Right lobe of liver (tissue), 6 donors: ENCODE measurements around the gene RPS21. TPM values are rescaled to one million over a fixed set of nuclear protein-coding genes. Genes with fewer than 3 reads are reported as not detected.

Experiments used
- ATAC-seq, 4 donors: fragments of 200-7000 bp; cut with Tn5 transposase; one replicate each; pipeline ENCODE4 v1.9.1; 2020; ENCODE audit warnings: mild to moderate bottlenecking in 4 of 4, moderate library complexity in 4 of 4
- DNase-seq, 3 donors: peaks; one replicate each; pipeline ENCODE4 v3.0.0-alpha.2; 2020
- H3K27ac ChIP-seq, 3 donors: fragments of 200-600 bp; one replicate each; pipeline ENCODE4 v1.8.0; 2022
- H3K27me3 ChIP-seq, 2 donors: fragments of 200-600 bp; one replicate each; pipeline ENCODE4 v1.8.0; 2022
- H3K36me3 ChIP-seq, 4 donors: fragments of 200-600 bp; sonication (generic) in 1 of 4; one replicate each; pipeline versions ENCODE4 v1.5.1 to v1.8.0; 2017 to 2022; ENCODE audit warnings: control low read depth in 1 of 4
- H3K4me1 ChIP-seq, 4 donors: fragments of 200-600 bp; sonication (generic) in 1 of 4; one replicate each; pipeline versions ENCODE4 v1.5.1 to v1.8.0; 2017 to 2022; ENCODE audit warnings: control low read depth in 1 of 4
- H3K4me3 ChIP-seq, 3 donors: fragments of 200-600 bp; one replicate each; pipeline ENCODE4 v1.8.0; 2022
- H3K9me3 ChIP-seq, 4 donors: fragments of 200-600 bp; sonication (generic) in 1 of 4; one replicate each; pipeline versions ENCODE4 v1.5.1 to v1.8.0; 2017 to 2022; ENCODE audit warnings: control low read depth in 1 of 4
- CTCF ChIP-seq, 4 donors: fragments of 200-600 bp in 3 of 4; fragments of 450-650 bp in 1 of 4; IDR thresholded peaks; one replicate each; pipeline versions ENCODE4 v1.5.1 to v1.8.0; 2016 to 2022; ENCODE audit warnings: antibody characterized with exemption in 4 of 4, mild to moderate bottlenecking in 2 of 4
- POLR2A ChIP-seq: fragments of 450-650 bp; IDR thresholded peaks from one replicate; pipeline ENCODE4 v1.6.1; 2017; ENCODE audit warnings: antibody characterized with exemption, mild to moderate bottlenecking
- WGBS: methylation state at CpG from one replicate; pipeline ENCODE4 v1.1.6; 2018; ENCODE audit warnings: low coverage, low lambda C conversion rate; ENCODE audit not compliant: insufficient coverage; ENCODE audit errors: missing lambda C conversion rate; 5-methylcytosine and 5-hydroxymethylcytosine counted together
- intact Hi-C, 2 donors: fragments of 100-400 bp; cut with DNase I; formaldehyde crosslinking; loops; one replicate each; pipeline versions ENCODE4 v1.11.2 to v1.14.1; 2022
- total RNA-seq, 6 experiments: library from RNA; depleted of rRNA in 2 of 6; stranded (reverse); fragments of >200 nt in 2 of 6; fragmentation: NEBNext Ultra II Directional in 3 of 6; extraction: Animal tissue kit (Norgen Biotek cat#: 25700) in 3 of 6; gene quantifications; one replicate each; pipeline versions ENCODE4 v1.1.0 to v1.2.4, GENCODE V29; 2016 to 2023
- donor health status: DM: no; HTN: yes; CAD: no.
- donor health status: DM: no; HTN: no; CAD: no.
- donor health status: DM: no; HTN: no; CAD: no.
- donor health status: DM: no; HTN: yes; CAD: no.
- donor health status: DM: no; HTN: yes; CAD: no.

RPS21 gene
- total RNA-seq, 6 experiments from 2014 or later, result 339 to 696 (median 413) TPM

GRCh38 chr20:62368392-62368975 is 18.4 kb upstream of the RPS21 start:
- peak in 3 of 4 donors; percentile 19 to 52 (median 50) for ATAC-seq

GRCh38 chr20:62368976-62369814 is 17.7 kb upstream of the RPS21 start:
- peak in 3 of 4 donors; percentile 27 to 40 (median 28) for TF ChIP-seq CTCF (IDR thresholded peaks at IDR 0.05)
- peak; percentile 12 for TF ChIP-seq POLR2A
- DNase-seq, result no peak
- peak; percentile 3 to 42 (median 21) for ATAC-seq
- H3K9me3 ChIP-seq, result no peaks in the 10 kb centered on the region
- H3K4me3 ChIP-seq, result peak overlapping the region in 1 of 3 donors; percentile 38
- H3K4me1 ChIP-seq, result peaks cover 0 to 59% (median 23%) of the 10 kb centered on the region in 4 donors
- peak overlapping the region in 1 of 3 donors; percentile 85 for H3K27ac ChIP-seq
- intact Hi-C loops, result no loop called here
- no peaks in the 10 kb centered on the region for H3K27me3 ChIP-seq
- WGBS, result 35% methylated on average over 11 of the region's 28 CpGs
- no peaks in the 10 kb centered on the region for H3K36me3 ChIP-seq

More at GRCh38 chr20:62368392-62368975, 18.4 kb upstream of the RPS21 start:
- H3K27me3 ChIP-seq, result no peaks in the 10 kb centered on the region
- intact Hi-C loops, result no loop called here
- peak in 2 of 3 donors; percentile 56 to 86 for DNase-seq
- peak overlapping the region in 1 of 3 donors; percentile 38 for H3K4me3 ChIP-seq
- peak overlapping the region in 1 of 3 donors; percentile 85 for H3K27ac ChIP-seq
- H3K9me3 ChIP-seq, result no peaks in the 10 kb centered on the region
- TF ChIP-seq CTCF (IDR thresholded peaks at IDR 0.05) (no peak), POLR2A (peak; percentile 36)
- H3K4me1 ChIP-seq, result peaks cover 0 to 59% (median 23%) of the 10 kb centered on the region in 4 donors
- H3K36me3 ChIP-seq, result no peaks in the 10 kb centered on the region
- 6% methylated on average over 3 of the region's 15 CpGs for WGBS

- no peaks in the 10 kb centered on the region for H3K36me3 ChIP-seq
- TF ChIP-seq CTCF (IDR thresholded peaks at IDR 0.05) (no peak), POLR2A (no peak)
- H3K27ac ChIP-seq, result peak overlapping the region in 1 of 3 donors; percentile 85
- H3K9me3 ChIP-seq, result no peaks in the 10 kb centered on the region
- peaks cover 0 to 59% (median 23%) of the 10 kb centered on the region in 4 donors for H3K4me1 ChIP-seq
- DNase-seq (no peak), ATAC-seq (no peak)
- H3K27me3 ChIP-seq, result no peaks in the 10 kb centered on the region
- intact Hi-C loops, result no loop called here
- no peak overlapping the region for H3K4me3 ChIP-seq
- 58% methylated on average over 2 of the region's 4 CpGs for WGBS
Measured at GRCh38 chr20:62369815-62370114, 17.1 kb upstream of the RPS21 start.

- intact Hi-C loops, result no loop called here
- Histone ChIP-seq H3K4me3 (peak overlapping the region in 1 of 3 donors; percentile 11), H3K36me3 (no peaks in the 10 kb centered on the region), H3K27me3 (no peaks in the 10 kb centered on the region), H3K27ac (peak overlapping the region in 1 of 3 donors; percentile 85), H3K9me3 (no peaks in the 10 kb centered on the region), H3K4me1 (peaks cover 0 to 56% (median 23%) of the 10 kb centered on the region in 4 donors)
- peak in 3 of 4 donors; percentile 10 to 63 (median 22) for ATAC-seq
- TF ChIP-seq POLR2A (no peak), CTCF (IDR thresholded peaks at IDR 0.05) (no peak)
- WGBS, result 23% methylated on average over 4 of the region's 19 CpGs
- no peak for DNase-seq
Measured at GRCh38 chr20:62370115-62370806, 16.6 kb upstream of the RPS21 start.
